K562 (cell line): Measurements from ENCODE around the gene THADA. TPM values are rescaled to one million over a fixed set of nuclear protein-coding genes. Genes with fewer than 3 reads are reported as not detected.

Experiments
- CCNT2 ChIP-seq: IDR thresholded peaks from 2 replicates; pipeline ENCODE4 v1.6.1; 2011; ENCODE audit warnings: borderline replicate concordance, low read depth, mild to moderate bottlenecking, moderate library complexity, mixed read lengths, low read length; ENCODE audit not compliant: insufficient read length; ENCODE audit errors: extremely low read depth
- CEBPB ChIP-seq: fragments of 450-650 bp; IDR thresholded peaks from 2 replicates; pipeline ENCODE4 v1.6.1; 2016; ENCODE audit warnings: missing genetic modification characterization, missing compliant biosample characterization
- CXXC5 ChIP-seq: fragments of 250-450 bp; sonication (Bioruptor Pico); IDR thresholded peaks from 2 replicates; pipeline ENCODE4 v1.8.0; 2022; ENCODE audit warnings: inconsistent platforms, mild to moderate bottlenecking, moderate library complexity
- MEF2D ChIP-seq: conservative IDR thresholded peaks from 2 replicates; pipeline ENCODE4 v1.6.1; 2016; ENCODE audit warnings: low read depth, missing genetic modification characterization, missing compliant biosample characterization
- PURB ChIP-seq: sonication (generic); formaldehyde crosslinking; IDR thresholded peaks from 2 replicates; pipeline ENCODE4 v1.9.0; 2021; ENCODE audit warnings: low read depth, mild to moderate bottlenecking, missing genetic modification reagents
- TGIF2 ChIP-seq: sonication (generic); formaldehyde crosslinking; IDR thresholded peaks from 2 replicates; pipeline ENCODE4 v1.8.1; 2022; ENCODE audit warnings: mild to moderate bottlenecking, missing genetic modification reagents, moderate library complexity
- ZNF584 ChIP-seq: fragments of 200-800 bp; sonication (Bioruptor generic); IDR thresholded peaks from 2 replicates; pipeline ENCODE4 v1.6.1; 2016; ENCODE audit warnings: low read depth, mild to moderate bottlenecking, missing genetic modification characterization, missing compliant biosample characterization
- ZNF785 ChIP-seq: fragments of 250-450 bp; sonication (Bioruptor Pico); IDR thresholded peaks from 2 replicates; pipeline ENCODE4 v1.4.0; 2020; ENCODE audit warnings: mild to moderate bottlenecking
- polyA plus RNA-seq, 8 experiments: library from polyadenylated mRNA; depleted of rRNA in 4 of 8; stranded (reverse) in 5 of 8; unstranded in 3 of 8; fragments of >200 nt; fragmentation: Nextera tagmentation in 2 of 8; fragmentation: Illumina TruSeq in 1 of 8; extraction: Ambion mirVana in 2 of 8; extraction: Trizol in 1 of 8; gene quantifications; 2 replicates each; pipeline versions ENCODE4 v1.2.1 to v1.2.3, GENCODE V29; 2011 to 2014; ENCODE audit warnings: inconsistent platforms in 1 of 8, missing spikeins in 1 of 8
- total RNA-seq, 7 experiments: library from RNA; depleted of rRNA in 6 of 7; stranded (reverse); fragments of >200 nt in 6 of 7; fragmentation: Illumina TruSeq in 2 of 7; extraction: Trizol in 2 of 7; gene quantifications; 2 replicates each; pipeline versions ENCODE4 v1.2.1 to v1.2.3, GENCODE V29; 2011 to 2021; ENCODE audit warnings: low replicate concordance in 1 of 7
- TF ChIP-seq, protein P1 (sequence below), 2 experiments: fragments of 450-650 bp in 1 of 2; IDR thresholded peaks; 2 replicates each; pipeline ENCODE4 v1.6.1; 2011 to 2017; ENCODE audit warnings: low read depth in 2 of 2, antibody characterized with exemption in 1 of 2, borderline replicate concordance in 1 of 2, low read length in 1 of 2, mild to moderate bottlenecking in 1 of 2, mixed read lengths in 1 of 2; ENCODE audit not compliant: control insufficient read depth in 1 of 2
- TF ChIP-seq, protein P2 (sequence below): fragments of 450-650 bp; formaldehyde crosslinking; IDR thresholded peaks from 2 replicates; pipeline ENCODE4 v1.4.0; 2022; ENCODE audit warnings: mild to moderate bottlenecking, moderate library complexity
- TF ChIP-seq, protein P3 (sequence below): fragments of 250-450 bp; sonication (Bioruptor Pico); IDR thresholded peaks from 2 replicates; pipeline ENCODE4 v1.5.0; 2021
- TF ChIP-seq, protein P4 (sequence below): sonication (generic); formaldehyde crosslinking; IDR thresholded peaks from 2 replicates; pipeline ENCODE4 v1.5.0; 2020; ENCODE audit warnings: missing genetic modification reagents
- TF ChIP-seq, protein P5 (sequence below), 2 experiments: fragments of 450-650 bp; formaldehyde crosslinking in 1 of 2; IDR thresholded peaks; 2 replicates each; pipeline versions ENCODE4 v1.4.0 to v1.6.1; 2014 to 2020; ENCODE audit warnings: mild to moderate bottlenecking in 2 of 2, borderline replicate concordance in 1 of 2, low read depth in 1 of 2

Gene THADA
- total and polyA plus RNA-seq, 9 of the 15 experiments (the other 6 are each of a cell fraction or from before 2014, with no cell fraction given), result 17.8 to 34.7 (median 31.9) TPM

DNA sequence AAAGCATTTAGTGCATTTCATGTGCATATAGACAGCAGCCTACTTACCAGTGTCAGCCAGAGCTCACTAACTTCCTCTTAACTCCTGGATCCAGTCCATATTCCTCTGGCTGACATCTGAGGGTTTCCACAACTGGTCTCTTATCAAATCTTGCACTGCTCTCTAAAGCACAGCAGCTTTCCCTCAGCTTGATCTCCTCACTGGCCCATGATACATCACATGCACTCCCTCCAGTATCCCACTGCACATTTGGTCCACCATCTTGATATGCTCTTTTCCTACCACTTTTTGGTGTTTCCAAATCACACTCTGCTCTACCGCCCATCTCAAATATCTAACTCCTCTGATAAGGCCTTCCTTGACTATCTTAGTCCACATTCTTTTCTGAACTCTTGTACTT is 264.4 kb downstream of the THADA start (continued):
- TF ChIP-seq, protein P1, sequence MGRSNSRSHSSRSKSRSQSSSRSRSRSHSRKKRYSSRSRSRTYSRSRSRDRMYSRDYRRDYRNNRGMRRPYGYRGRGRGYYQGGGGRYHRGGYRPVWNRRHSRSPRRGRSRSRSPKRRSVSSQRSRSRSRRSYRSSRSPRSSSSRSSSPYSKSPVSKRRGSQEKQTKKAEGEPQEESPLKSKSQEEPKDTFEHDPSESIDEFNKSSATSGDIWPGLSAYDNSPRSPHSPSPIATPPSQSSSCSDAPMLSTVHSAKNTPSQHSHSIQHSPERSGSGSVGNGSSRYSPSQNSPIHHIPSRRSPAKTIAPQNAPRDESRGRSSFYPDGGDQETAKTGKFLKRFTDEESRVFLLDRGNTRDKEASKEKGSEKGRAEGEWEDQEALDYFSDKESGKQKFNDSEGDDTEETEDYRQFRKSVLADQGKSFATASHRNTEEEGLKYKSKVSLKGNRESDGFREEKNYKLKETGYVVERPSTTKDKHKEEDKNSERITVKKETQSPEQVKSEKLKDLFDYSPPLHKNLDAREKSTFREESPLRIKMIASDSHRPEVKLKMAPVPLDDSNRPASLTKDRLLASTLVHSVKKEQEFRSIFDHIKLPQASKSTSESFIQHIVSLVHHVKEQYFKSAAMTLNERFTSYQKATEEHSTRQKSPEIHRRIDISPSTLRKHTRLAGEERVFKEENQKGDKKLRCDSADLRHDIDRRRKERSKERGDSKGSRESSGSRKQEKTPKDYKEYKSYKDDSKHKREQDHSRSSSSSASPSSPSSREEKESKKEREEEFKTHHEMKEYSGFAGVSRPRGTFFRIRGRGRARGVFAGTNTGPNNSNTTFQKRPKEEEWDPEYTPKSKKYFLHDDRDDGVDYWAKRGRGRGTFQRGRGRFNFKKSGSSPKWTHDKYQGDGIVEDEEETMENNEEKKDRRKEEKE (IDR thresholded peaks at IDR 0.05; ENCODE audit: borderline replicate concordance in 1 of 2, control insufficient read depth in 1 of 2, low read depth in 2 of 2, low read length in 1 of 2), result no peak
- TF ChIP-seq TGIF2, result no peak
- no peak for TF ChIP-seq PURB
- TF ChIP-seq, protein P2, sequence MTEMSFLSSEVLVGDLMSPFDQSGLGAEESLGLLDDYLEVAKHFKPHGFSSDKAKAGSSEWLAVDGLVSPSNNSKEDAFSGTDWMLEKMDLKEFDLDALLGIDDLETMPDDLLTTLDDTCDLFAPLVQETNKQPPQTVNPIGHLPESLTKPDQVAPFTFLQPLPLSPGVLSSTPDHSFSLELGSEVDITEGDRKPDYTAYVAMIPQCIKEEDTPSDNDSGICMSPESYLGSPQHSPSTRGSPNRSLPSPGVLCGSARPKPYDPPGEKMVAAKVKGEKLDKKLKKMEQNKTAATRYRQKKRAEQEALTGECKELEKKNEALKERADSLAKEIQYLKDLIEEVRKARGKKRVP, result peak; percentile 69
- no peak for TF ChIP-seq ZNF785
- TF ChIP-seq MEF2D (tag), result peak; percentile 76
- TF ChIP-seq CCNT2, result peak; percentile 55
- TF ChIP-seq CXXC5 (CRISPR knock-in tag), result 0 out of 2 replicates have a peak, but pooled peaks have one; percentile 17
- TF ChIP-seq, protein P3, sequence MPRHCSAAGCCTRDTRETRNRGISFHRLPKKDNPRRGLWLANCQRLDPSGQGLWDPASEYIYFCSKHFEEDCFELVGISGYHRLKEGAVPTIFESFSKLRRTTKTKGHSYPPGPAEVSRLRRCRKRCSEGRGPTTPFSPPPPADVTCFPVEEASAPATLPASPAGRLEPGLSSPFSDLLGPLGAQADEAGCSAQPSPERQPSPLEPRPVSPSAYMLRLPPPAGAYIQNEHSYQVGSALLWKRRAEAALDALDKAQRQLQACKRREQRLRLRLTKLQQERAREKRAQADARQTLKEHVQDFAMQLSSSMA (CRISPR knock-in tag), result no peak
- TF ChIP-seq, protein P4, sequence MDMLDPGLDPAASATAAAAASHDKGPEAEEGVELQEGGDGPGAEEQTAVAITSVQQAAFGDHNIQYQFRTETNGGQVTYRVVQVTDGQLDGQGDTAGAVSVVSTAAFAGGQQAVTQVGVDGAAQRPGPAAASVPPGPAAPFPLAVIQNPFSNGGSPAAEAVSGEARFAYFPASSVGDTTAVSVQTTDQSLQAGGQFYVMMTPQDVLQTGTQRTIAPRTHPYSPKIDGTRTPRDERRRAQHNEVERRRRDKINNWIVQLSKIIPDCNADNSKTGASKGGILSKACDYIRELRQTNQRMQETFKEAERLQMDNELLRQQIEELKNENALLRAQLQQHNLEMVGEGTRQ, result no peak
- 0 out of 2 replicates have a peak, but pooled peaks have one; percentile 15 for TF ChIP-seq CEBPB (tag)
- TF ChIP-seq, protein P5, sequence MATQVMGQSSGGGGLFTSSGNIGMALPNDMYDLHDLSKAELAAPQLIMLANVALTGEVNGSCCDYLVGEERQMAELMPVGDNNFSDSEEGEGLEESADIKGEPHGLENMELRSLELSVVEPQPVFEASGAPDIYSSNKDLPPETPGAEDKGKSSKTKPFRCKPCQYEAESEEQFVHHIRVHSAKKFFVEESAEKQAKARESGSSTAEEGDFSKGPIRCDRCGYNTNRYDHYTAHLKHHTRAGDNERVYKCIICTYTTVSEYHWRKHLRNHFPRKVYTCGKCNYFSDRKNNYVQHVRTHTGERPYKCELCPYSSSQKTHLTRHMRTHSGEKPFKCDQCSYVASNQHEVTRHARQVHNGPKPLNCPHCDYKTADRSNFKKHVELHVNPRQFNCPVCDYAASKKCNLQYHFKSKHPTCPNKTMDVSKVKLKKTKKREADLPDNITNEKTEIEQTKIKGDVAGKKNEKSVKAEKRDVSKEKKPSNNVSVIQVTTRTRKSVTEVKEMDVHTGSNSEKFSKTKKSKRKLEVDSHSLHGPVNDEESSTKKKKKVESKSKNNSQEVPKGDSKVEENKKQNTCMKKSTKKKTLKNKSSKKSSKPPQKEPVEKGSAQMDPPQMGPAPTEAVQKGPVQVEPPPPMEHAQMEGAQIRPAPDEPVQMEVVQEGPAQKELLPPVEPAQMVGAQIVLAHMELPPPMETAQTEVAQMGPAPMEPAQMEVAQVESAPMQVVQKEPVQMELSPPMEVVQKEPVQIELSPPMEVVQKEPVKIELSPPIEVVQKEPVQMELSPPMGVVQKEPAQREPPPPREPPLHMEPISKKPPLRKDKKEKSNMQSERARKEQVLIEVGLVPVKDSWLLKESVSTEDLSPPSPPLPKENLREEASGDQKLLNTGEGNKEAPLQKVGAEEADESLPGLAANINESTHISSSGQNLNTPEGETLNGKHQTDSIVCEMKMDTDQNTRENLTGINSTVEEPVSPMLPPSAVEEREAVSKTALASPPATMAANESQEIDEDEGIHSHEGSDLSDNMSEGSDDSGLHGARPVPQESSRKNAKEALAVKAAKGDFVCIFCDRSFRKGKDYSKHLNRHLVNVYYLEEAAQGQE (IDR thresholded peaks at IDR 0.05; ENCODE audit: borderline replicate concordance), result peak; percentile 19; the same call in 1 of the 2 replicates
- TF ChIP-seq, protein P5 (CRISPR knock-in tag; IDR thresholded peaks at IDR 0.05; ENCODE audit: low read depth), result no peak
- peak; percentile 28; the same call in 1 of the 2 replicates for TF ChIP-seq ZNF584 (CRISPR knock-in tag)
